Measurements from ENCODE around the gene ADCY5.

ADCY5 gene

DNA sequence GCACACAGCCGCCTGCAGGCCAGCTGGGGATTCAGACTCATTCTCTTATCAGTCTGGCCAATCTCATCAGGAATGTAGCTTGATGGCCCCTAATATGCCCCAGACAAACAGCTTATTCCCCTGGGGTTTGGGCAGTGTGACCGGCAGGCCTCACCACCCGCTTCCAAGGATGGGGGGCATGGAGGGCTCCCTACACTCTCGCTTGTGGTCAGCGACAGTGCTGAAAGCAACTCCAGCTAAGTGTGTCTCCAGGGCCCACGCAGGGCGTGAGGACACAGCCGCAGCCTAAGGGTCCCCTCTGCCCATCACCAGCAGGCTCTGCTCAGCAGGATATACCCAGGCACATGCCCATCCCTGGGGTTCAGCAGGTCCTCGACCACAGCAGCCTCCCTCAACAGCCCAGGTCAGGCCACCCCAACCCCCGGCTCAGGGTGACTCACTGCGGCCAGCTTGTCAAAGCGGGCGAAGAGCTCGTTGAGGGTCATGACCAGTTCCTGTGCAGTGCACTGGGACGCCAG, 116.7 kb downstream of the ADCY5 start:
- no peak overlapping the region for H3K4me3 ChIP-seq (ENCODE audit: low read length)
- TF ChIP-seq CTCF (conservative IDR thresholded peaks at IDR 0.05; ENCODE audit: low read depth, low read length): no peak

DNA sequence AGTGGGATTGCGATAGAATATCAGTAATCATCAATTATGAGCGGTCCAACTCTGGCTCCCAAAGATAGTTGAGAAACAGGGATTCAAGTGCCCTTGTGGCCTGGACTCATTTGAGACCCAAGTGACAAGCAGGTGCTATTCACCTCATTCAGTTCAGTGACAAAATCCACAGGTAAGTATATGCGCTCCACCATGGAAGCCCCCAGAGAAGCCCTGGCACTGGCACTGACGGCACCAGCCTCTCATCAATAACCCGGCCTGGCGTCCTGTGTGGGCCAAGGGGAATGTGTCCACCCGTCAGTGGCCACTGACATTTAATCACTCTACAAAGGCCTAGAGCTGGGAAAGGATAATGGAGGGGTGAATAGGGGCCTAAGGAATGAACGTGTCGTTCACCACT, 117.2 kb downstream of the ADCY5 start:
- no peak overlapping the region for H3K4me3 ChIP-seq (ENCODE audit: low read length)
- TF ChIP-seq CTCF (conservative IDR thresholded peaks at IDR 0.05; ENCODE audit: low read depth, low read length): no peak
- DNase-seq (ENCODE audit: low read depth): no peak

More for the DNA sequence above, 116.7 kb downstream of the ADCY5 start:
- DNase-seq (ENCODE audit: low read depth): no peak

DNA sequence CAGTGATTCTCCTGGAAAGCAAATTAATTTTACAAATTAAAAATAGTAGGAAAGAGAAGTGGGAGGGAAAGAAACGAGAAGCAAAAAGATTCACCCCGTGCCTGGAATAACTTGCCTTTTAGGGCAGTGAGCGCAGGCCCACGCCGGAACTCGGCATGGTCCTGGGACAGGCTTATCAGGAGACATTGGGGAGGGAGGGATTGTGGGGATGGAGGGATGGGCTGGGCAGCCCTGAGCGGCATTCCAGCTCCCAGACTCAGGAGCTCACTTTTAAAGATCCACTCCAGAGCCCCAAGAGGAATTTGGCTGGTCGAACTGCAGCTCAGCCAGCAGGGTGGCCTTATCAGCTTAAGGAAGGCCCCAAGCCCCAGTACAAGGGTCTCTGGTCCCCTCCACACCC, 117.9 kb downstream of the ADCY5 start:
- no peak overlapping the region for H3K4me3 ChIP-seq (ENCODE audit: low read length)
- TF ChIP-seq CTCF (conservative IDR thresholded peaks at IDR 0.05; ENCODE audit: low read depth, low read length): no peak
- DNase-seq (ENCODE audit: low read depth): no peak

GRCh38 chr3:123330441-123330991, 118.4 kb downstream of the ADCY5 start:
- H3K4me3 ChIP-seq (ENCODE audit: low read length): no peak overlapping the region
- TF ChIP-seq CTCF (conservative IDR thresholded peaks at IDR 0.05; ENCODE audit: low read depth, low read length): no peak
- no peak for DNase-seq (ENCODE audit: low read depth)

- no peak for TF ChIP-seq CTCF (conservative IDR thresholded peaks at IDR 0.05; ENCODE audit: low read depth, low read length)
- DNase-seq (ENCODE audit: low read depth): no peak
- no peak overlapping the region for H3K4me3 ChIP-seq (ENCODE audit: low read length)
Measured at GRCh38 chr3:123329636-123330340, 119.1 kb downstream of the ADCY5 start.

GRCh38 chr3:123328851-123329635, 119.8 kb downstream of the ADCY5 start:
- DNase-seq (ENCODE audit: low read depth): no peak
- H3K4me3 ChIP-seq (ENCODE audit: low read length): no peak overlapping the region
- TF ChIP-seq CTCF (conservative IDR thresholded peaks at IDR 0.05; ENCODE audit: low read depth, low read length): peak; percentile 93
